Measurements from ENCODE around the gene PRKAR2B. TPM values are rescaled to one million over a fixed set of nuclear protein-coding genes. Genes with fewer than 3 reads are reported as not detected.
"Not testable (repeated sequence)": the region's sequence is repeated elsewhere in the genome, so short reads cannot be mapped to it uniquely, and the experiment has no call there.

Gene PRKAR2B
- total and polyA plus RNA-seq, 2 experiments from 2014 or later, result 42.3 to 70.4 TPM

- no peaks in the 10 kb centered on the region for H3K36me3 ChIP-seq
- TF ChIP-seq CTCF (IDR thresholded peaks at IDR 0.05; ENCODE audit: low read depth, low read length), result no peak
- H3K27me3 ChIP-seq, result no peaks in the 10 kb centered on the region
- H3K4me3 ChIP-seq, result no peak overlapping the region
- no peaks in the 10 kb centered on the region for H3K9me3 ChIP-seq (ENCODE audit: low read depth)
- no peak overlapping the region for H3K27ac ChIP-seq
- peaks cover 10% of the 10 kb centered on the region for H3K4me1 ChIP-seq (ENCODE audit: low read depth)
- DNase-seq (ENCODE audit: low read depth in 1 of 2, low spot score in 1 of 2), result no peak
Observed at GRCh38 chr7:107041097-107041496, 3.4 kb upstream of the PRKAR2B start.

- H3K27ac ChIP-seq; H3K9me3 ChIP-seq (ENCODE audit: low read depth); DNase-seq (ENCODE audit: low read depth in 1 of 2, low spot score in 1 of 2); H3K36me3 ChIP-seq; H3K27me3 ChIP-seq; H3K4me3 ChIP-seq: not testable (repeated sequence)
- H3K4me1 ChIP-seq (ENCODE audit: low read depth), result peaks cover 11% of the 10 kb centered on the region
Observed at GRCh38 chr7:107041764-107042163, 2.7 kb upstream of the PRKAR2B start.

- not testable (repeated sequence) for H3K36me3 ChIP-seq; H3K9me3 ChIP-seq (ENCODE audit: low read depth); H3K4me3 ChIP-seq; H3K27ac ChIP-seq; H3K27me3 ChIP-seq; DNase-seq (ENCODE audit: low read depth in 1 of 2, low spot score in 1 of 2)
- H3K4me1 ChIP-seq (ENCODE audit: low read depth), result peaks cover 11% of the 10 kb centered on the region
Observed at GRCh38 chr7:107042326-107042910, 2.1 kb upstream of the PRKAR2B start.

- DNase-seq (ENCODE audit: low read depth in 1 of 2, low spot score in 1 of 2), result no peak
- H3K27ac ChIP-seq, result no peak overlapping the region
- no peak for TF ChIP-seq CTCF (IDR thresholded peaks at IDR 0.05; ENCODE audit: low read depth, low read length)
- H3K4me1 ChIP-seq (ENCODE audit: low read depth), result peaks cover 11% of the 10 kb centered on the region
- H3K4me3 ChIP-seq, result no peak overlapping the region
- H3K27me3 ChIP-seq, result no peaks in the 10 kb centered on the region
- H3K9me3 ChIP-seq (ENCODE audit: low read depth), result no peaks in the 10 kb centered on the region
- no peaks in the 10 kb centered on the region for H3K36me3 ChIP-seq
Observed at GRCh38 chr7:107043491-107043890, 1.0 kb upstream of the PRKAR2B start.

- TF ChIP-seq CTCF (IDR thresholded peaks at IDR 0.05; ENCODE audit: low read depth, low read length), result no peak
- H3K36me3 ChIP-seq, result no peaks in the 10 kb centered on the region
- peak overlapping the region; percentile 21 for H3K4me3 ChIP-seq
- H3K4me1 ChIP-seq (ENCODE audit: low read depth), result peaks cover 11% of the 10 kb centered on the region
- DNase-seq (ENCODE audit: low read depth in 1 of 2, low spot score in 1 of 2), result no peak
- peak overlapping the region; percentile 66 for H3K27ac ChIP-seq
- no peaks in the 10 kb centered on the region for H3K27me3 ChIP-seq
- H3K9me3 ChIP-seq (ENCODE audit: low read depth), result no peaks in the 10 kb centered on the region
Observed at GRCh38 chr7:107043921-107044346, 571 bp upstream of the PRKAR2B start.

- peak in 1 of 2 donors; percentile 32 for DNase-seq (ENCODE audit: low read depth in 1 of 2, low spot score in 1 of 2)
- H3K4me3 ChIP-seq, result peak overlapping the region; percentile 98
- no peaks in the 10 kb centered on the region for H3K9me3 ChIP-seq (ENCODE audit: low read depth)
- peak overlapping the region; percentile 51 for H3K27ac ChIP-seq
- no peaks in the 10 kb centered on the region for H3K36me3 ChIP-seq
- TF ChIP-seq CTCF (IDR thresholded peaks at IDR 0.05; ENCODE audit: low read depth, low read length), result no peak
- no peaks in the 10 kb centered on the region for H3K27me3 ChIP-seq
- H3K4me1 ChIP-seq (ENCODE audit: low read depth), result peaks cover 11% of the 10 kb centered on the region
Observed at GRCh38 chr7:107045195-107045960, 873 bp downstream of the PRKAR2B start.
